Brain microvascular endothelial cell (primary cell): ENCODE data around the gene HEPACAM.

ENCODE experiments used
- DNase-seq: peaks from one replicate; pipeline ENCODE4 v3.0.0-alpha.2; 2020
- H3K27ac ChIP-seq: fragments of 250-450 bp; sonication (Bioruptor Pico); 2 replicates; pipeline ENCODE4 v1.5.1; 2020; ENCODE audit warnings: mild to moderate bottlenecking, moderate library complexity
- H3K27me3 ChIP-seq: fragments of 250-450 bp; sonication (Bioruptor Pico); replicated peaks from 2 replicates; pipeline ENCODE4 v1.5.1; 2020; ENCODE audit warnings: mild to moderate bottlenecking
- H3K36me3 ChIP-seq: fragments of 250-450 bp; sonication (Bioruptor Pico); replicated peaks from 2 replicates; pipeline ENCODE4 v1.5.1; 2020; ENCODE audit warnings: mild to moderate bottlenecking
- H3K4me3 ChIP-seq: 2 replicates; pipeline ENCODE4 v1.5.1; 2011; ENCODE audit warnings: low read depth, mild to moderate bottlenecking, control low read depth, low read length, moderate library complexity
- CTCF ChIP-seq: IDR thresholded peaks from 2 replicates; pipeline ENCODE4 v1.5.1; 2011; ENCODE audit warnings: low read depth, mild to moderate bottlenecking, moderate library complexity, low read length, control low read depth, inconsistent platforms; ENCODE audit errors: missing control alignments
- in situ Hi-C: cut with HindIII; loops from 2 replicates; pipeline ENCODE4 v1.10.0; 2017; ENCODE audit warnings: low sequenced_read_pairs, low pct_ligation_motif_present

Gene HEPACAM

GRCh38 chr11:124886476-124886875 is 49.4 kb downstream of the HEPACAM start:
- DNase-seq: no peak
- H3K27me3 ChIP-seq: no peaks in the 10 kb centered on the region
- no peaks in the 10 kb centered on the region for H3K36me3 ChIP-seq
- in situ Hi-C loops: no loop called here
- H3K27ac ChIP-seq: no peak overlapping the region
- H3K4me3 ChIP-seq: no peak overlapping the region
- no peak for TF ChIP-seq CTCF

GRCh38 chr11:124884869-124885479 is 50.9 kb downstream of the HEPACAM start:
- H3K27ac ChIP-seq: no peak overlapping the region
- no peak for DNase-seq
- in situ Hi-C loops: no loop called here
- no peaks in the 10 kb centered on the region for H3K27me3 ChIP-seq
- H3K4me3 ChIP-seq: no peak overlapping the region
- TF ChIP-seq CTCF: no peak
- no peaks in the 10 kb centered on the region for H3K36me3 ChIP-seq

GRCh38 chr11:124884340-124884739 is 51.5 kb downstream of the HEPACAM start:
- Histone ChIP-seq H3K27ac (no peak overlapping the region), H3K4me3 (no peak overlapping the region), H3K27me3 (no peaks in the 10 kb centered on the region), H3K36me3 (no peaks in the 10 kb centered on the region)
- in situ Hi-C loops: no loop called here
- TF ChIP-seq CTCF: no peak
- DNase-seq: no peak

- in situ Hi-C loops: no loop called here
- TF ChIP-seq CTCF: peak; percentile 23
- no peak overlapping the region for H3K4me3 ChIP-seq
- no peak overlapping the region for H3K27ac ChIP-seq
- DNase-seq: peak; percentile 61
- no peaks in the 10 kb centered on the region for H3K27me3 ChIP-seq
- no peaks in the 10 kb centered on the region for H3K36me3 ChIP-seq
Measured at GRCh38 chr11:124882339-124883071, 53.3 kb downstream of the HEPACAM start.

GRCh38 chr11:124880958-124881357 is 54.9 kb downstream of the HEPACAM start:
- no peak overlapping the region for H3K4me3 ChIP-seq
- in situ Hi-C loops: no loop called here
- no peaks in the 10 kb centered on the region for H3K36me3 ChIP-seq
- DNase-seq: no peak
- H3K27ac ChIP-seq: no peak overlapping the region
- TF ChIP-seq CTCF: no peak
- no peaks in the 10 kb centered on the region for H3K27me3 ChIP-seq

- DNase-seq: no peak
- in situ Hi-C loops: no loop called here
- Histone ChIP-seq H3K27me3 (no peaks in the 10 kb centered on the region), H3K27ac (no peak overlapping the region), H3K4me3 (no peak overlapping the region), H3K36me3 (no peaks in the 10 kb centered on the region)
- TF ChIP-seq CTCF: no peak
Measured at GRCh38 chr11:124880290-124880611, 55.6 kb downstream of the HEPACAM start.
